GM21515 (cell line): ENCODE results near the gene EWSR1.
"Not testable (repeated sequence)": the region's sequence is repeated elsewhere in the genome, so short reads cannot be mapped to it uniquely, and the experiment has no call there.

Source experiments
- ATAC-seq: cut with Tn5 transposase; IDR thresholded peaks from one replicate; pipeline ENCODE4 v1.9.1; 2021; ENCODE audit not compliant: unreplicated experiment

Gene EWSR1

GRCh38 chr22:29334696-29335344, 66.8 kb downstream of the EWSR1 start:
- no peak for ATAC-seq

- no peak for ATAC-seq
Observed at GRCh38 chr22:29335656-29336055, 67.6 kb downstream of the EWSR1 start.

- no peak for ATAC-seq
Observed at GRCh38 chr22:29336751-29337490, 68.9 kb downstream of the EWSR1 start.

- no peak for ATAC-seq
Observed at GRCh38 chr22:29337631-29338284, 69.7 kb downstream of the EWSR1 start.

GRCh38 chr22:29338398-29338797, 70.3 kb downstream of the EWSR1 start:
- no peak for ATAC-seq

- no peak for ATAC-seq
Observed at GRCh38 chr22:29339381-29340235, 71.5 kb downstream of the EWSR1 start.

GRCh38 chr22:29340566-29340965, 72.5 kb downstream of the EWSR1 start:
- ATAC-seq, result no peak

GRCh38 chr22:29341056-29341848, 73.2 kb downstream of the EWSR1 start:
- ATAC-seq, result no peak

- no peak for ATAC-seq
Observed at GRCh38 chr22:29341849-29342127, 73.7 kb downstream of the EWSR1 start.

GRCh38 chr22:29342177-29342576, 74.1 kb downstream of the EWSR1 start:
- ATAC-seq, result no peak

- ATAC-seq, result no peak
Observed at GRCh38 chr22:29342577-29343312, 74.7 kb downstream of the EWSR1 start.

GRCh38 chr22:29343313-29343805, 75.3 kb downstream of the EWSR1 start:
- ATAC-seq, result no peak

- no peak for ATAC-seq
Observed at GRCh38 chr22:29344137-29344536, 76.1 kb downstream of the EWSR1 start.

- ATAC-seq, result not testable (repeated sequence)
Observed at GRCh38 chr22:29344889-29345288, 76.8 kb downstream of the EWSR1 start.

GRCh38 chr22:29345932-29346331, 77.9 kb downstream of the EWSR1 start:
- ATAC-seq, result no peak

- ATAC-seq, result no peak
Observed at GRCh38 chr22:29346659-29347058, 78.6 kb downstream of the EWSR1 start.

GRCh38 chr22:29348041-29348440, 80.0 kb downstream of the EWSR1 start:
- no peak for ATAC-seq

- no peak for ATAC-seq
Observed at GRCh38 chr22:29348956-29349355, 80.9 kb downstream of the EWSR1 start.
